Activated CD4-positive, alpha-beta T cell treated with anti-CD3 and anti-CD28 coated beads for 1 hour (primary cell): ENCODE measurements around the gene SPNS1.

Experiments
- DNase-seq: peaks from one replicate; pipeline ENCODE4 v3.0.0-alpha.2; 2020

Gene SPNS1

GRCh38 chr16:29030086-29030840 is 55.7 kb downstream of the SPNS1 start:
- no peak for DNase-seq
